DMS 273 (cell line): Measurements from ENCODE around the gene LY9.

ENCODE experiments used
- DNase-seq: peaks from one replicate; lab custom pipeline; 2025; ENCODE audit not compliant: unreplicated experiment; lab: John Stamatoyannopoulos, UW

LY9 gene

DNA sequence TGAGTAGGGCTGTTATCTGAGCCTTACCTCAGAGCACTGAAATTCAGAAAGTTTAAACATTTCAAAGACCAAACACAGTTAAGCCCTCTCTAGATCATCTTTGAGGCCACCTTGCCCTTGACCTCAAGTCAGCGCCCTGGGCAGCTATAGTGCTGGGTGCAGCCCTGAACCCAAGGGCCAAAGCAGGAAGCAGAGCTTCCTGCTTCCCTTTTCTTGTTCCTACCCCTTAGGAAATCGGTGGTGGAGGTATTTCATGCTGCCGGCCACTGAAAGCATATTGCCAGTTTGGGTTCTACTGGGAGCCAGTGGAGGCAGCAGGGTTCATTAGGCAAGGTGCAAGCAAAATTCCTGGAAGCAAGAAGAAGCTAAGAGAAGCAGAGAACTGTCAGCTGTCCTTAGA is 40.6 kb downstream of the LY9 start:
- DNase-seq, result no peak

DNA sequence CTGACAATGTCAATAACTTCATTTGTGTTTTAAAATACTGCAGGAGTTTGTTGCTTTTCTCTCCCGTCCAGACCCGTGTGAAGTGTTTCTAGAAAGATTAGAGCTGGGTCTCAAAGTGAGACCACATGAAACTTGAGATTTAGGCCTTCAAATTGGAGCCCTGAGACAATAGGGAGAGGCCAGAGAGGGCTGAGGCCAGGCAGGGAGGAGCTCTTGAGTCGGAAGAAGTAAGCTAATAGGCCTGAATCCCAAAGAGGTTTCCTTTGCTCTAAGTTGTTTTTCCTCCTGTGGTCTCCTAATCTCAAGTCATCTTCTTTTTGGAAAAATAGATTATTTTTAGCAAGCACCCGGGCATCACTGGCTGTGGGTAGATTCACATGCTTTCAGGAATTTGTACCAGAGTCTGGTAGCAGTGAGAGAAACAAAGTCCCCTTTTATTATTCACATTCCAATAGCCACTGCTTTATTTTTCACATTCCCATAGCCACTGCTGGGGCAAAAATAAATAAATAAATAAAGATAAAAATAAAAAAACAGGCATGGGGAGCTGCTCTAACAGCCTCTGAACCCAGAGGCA is 41.1 kb downstream of the LY9 start:
- DNase-seq, result no peak

DNA sequence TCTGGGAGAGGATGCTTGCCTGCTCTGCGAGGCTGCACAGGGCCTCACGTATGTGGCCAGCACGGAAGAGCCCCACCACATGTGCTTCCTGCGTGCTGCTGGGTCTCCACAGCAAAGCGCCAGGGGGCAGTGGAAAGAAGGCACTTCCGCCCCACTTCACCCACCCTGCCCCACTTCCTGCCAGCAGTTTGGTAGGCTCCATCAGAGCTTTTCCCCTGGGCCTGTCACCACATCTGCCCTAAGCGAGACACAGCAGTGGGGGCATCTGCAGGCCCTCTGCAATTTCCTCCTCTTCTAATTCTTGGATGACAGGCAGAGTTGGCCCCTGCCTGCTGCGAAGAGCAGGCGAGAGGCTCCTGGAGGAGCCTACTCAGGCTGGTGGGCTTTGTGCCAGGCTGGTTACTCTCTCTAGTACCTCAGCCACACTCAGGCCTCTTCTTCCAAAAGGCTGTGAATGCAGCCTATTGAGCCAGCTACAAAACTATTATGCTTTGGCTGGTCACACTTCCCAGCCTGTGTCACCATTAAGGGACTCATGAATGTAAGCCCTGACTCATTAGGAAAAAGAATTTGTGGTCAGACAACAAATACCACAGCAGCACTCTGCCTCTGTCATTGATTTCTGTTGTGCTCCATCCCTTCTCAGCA is 41.7 kb downstream of the LY9 start:
- DNase-seq, result no peak

DNA sequence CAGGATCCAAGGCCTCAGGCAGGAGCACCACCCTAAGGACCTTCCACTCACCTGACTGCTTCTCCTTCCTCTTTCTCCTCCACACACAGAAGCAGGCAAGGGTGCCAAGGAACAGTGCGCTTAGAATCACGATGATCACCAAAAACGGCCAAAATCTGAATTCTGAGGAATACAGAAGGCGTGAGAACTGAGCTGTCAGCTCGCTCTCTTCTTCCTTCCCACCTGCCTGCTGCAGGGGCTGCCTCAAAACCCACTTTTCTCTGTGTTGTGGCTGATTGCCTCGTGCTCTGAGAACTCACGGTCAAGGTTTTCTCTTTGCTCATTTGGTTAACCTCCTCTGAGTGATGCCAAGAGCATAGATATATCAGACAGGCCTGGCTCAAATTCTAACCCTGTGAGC is 42.9 kb downstream of the LY9 start:
- DNase-seq, result no peak

DNA sequence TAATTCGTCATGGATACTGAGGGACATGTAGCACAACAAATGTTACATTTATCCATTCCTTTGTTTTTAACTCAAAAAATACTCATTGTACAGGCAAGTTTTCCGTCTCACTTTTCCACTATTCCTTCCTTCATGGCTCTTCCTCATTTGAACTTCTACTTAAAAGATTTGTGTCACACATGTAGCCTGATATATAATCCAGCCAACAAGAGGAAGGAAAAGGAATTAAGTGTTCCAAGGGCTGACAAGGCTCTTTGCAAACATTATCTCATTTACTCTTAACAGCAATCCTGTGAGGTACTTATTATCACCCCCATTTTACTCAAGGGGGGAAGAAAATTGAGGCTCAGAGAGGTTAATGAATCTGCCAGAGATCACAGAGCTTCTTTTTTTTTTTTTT is 43.8 kb downstream of the LY9 start:
- DNase-seq, result no peak

DNA sequence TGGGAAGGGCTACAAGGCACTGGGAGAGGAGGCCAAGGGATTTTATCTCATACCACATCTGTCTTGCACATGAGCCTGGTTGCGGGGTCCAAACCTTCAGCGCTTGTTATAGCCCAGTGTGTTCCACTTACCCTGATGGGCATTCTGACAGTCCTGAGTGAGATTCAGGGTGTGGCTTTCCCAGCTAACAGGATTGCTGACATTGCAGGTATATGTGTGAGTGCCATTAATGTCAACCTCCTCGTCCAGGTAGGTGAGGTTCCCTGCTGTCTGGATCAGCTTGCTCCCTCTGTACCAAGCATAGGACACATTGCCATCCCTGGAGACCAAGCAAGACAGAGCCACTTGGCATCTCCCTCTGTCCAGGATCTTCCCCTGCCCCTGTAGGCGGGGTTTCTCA is 45.1 kb downstream of the LY9 start:
- DNase-seq, result no peak

DNA sequence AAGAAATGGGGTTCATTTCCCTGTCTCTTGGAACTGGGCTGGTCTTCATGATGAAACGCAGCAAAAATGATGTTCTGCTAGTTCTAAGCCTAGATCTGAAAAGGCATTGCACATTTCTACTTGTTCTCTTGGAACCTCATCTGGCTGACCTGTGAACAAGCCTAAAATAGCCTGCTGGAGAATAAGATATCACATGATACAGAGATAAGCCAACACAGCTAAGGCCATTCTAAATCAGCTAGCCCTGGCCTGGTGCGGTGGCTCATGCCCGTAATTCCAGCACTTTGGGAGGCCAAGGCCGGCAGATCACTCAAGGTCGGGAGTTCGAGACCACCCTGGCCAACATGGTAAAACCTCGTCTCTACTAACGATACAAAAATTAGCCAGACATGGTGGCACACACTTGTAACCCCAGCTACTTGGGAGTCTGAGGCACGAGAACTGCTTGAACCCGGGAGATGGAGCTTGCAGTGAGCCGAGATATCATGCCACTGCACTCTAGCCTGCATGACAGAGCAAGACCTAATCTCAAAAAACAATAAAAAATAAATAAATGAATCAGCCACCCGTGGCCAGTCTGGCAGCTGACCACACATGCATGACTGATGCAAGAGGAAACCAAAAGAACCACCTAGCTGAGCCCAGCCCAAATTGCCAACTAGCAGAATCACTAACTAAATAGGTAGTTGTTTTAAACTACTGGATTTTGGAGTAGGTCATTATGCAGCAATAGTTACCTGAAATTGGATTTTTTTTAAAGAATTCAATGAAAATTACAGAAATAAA is 48.7 kb downstream of the LY9 start:
- no peak for DNase-seq

DNA sequence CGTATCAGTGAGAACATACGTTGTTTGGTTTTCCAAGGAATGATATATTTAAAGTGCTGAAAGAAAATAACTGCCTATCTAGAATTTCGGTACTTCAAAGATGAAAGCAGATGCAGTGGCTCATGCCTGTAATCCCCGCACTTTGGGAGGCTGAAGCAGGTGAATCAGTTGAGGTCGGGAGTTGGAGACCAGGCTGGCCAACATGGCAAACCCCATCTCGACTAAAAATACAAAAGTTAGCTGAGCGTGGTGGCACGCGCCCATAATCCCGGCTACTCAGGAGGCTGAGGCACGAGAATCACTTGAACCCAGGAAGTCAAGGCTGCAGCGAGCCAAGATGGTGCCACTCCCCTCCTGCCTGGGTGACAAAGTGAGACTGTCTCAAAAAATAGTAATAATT is 50.3 kb downstream of the LY9 start:
- DNase-seq, result no peak

DNA sequence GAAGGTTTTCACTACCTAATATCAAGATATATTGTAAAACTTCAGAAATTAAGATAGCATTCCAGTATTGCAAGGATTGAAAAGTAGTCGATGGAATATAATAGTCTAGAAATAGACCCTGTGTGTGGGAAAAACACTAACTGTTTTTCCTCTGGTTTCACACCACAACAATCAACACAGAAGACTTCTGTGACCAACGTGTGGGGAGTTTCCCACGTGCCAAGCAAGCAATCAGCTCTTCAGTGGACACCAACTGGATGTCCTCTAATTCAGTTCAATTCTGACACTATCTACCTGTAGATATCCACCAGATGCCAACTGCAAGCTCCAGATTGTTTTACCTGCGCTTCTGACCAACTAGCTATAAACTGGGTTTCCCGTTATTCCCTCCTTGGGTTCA is 54.6 kb downstream of the LY9 start:
- DNase-seq, result no peak

DNA sequence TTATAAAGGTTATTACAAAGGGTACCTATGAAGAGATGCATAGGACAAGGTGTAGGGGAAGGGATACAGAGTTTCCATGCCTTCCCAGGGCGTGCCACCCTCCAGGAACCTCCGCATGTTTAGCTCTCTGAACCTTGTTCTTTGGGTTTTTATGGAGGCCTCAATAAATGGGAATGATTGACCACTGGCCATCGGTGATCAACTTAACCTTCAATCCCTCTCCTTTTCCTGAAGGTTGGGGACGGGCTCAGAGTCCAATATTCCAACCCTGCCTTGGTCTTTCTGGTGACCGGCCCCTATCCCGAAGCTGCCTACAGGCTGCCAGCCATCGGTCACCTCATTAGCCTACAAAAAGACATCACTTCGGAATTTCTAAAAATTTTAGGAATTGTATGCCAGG is 55.0 kb downstream of the LY9 start:
- DNase-seq, result no peak

DNA sequence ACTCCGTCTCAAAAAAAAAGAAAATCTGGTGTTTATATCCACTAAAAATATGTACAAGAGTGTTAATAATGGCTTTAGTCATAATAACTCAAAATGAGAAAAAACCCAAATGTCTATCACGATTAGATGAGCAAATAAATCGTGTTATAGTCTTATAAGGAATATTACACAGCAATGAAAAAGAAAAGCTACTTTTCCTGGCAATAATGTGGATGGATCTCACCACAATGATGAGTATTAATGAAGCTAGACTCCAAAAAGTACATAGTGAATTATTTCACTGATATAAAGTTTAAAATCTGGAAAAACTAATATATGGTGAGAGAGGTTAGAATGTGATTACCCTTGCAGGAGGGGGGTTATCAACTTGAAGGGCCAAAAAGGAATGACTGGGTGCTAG is 57.0 kb downstream of the LY9 start:
- no peak for DNase-seq

DNA sequence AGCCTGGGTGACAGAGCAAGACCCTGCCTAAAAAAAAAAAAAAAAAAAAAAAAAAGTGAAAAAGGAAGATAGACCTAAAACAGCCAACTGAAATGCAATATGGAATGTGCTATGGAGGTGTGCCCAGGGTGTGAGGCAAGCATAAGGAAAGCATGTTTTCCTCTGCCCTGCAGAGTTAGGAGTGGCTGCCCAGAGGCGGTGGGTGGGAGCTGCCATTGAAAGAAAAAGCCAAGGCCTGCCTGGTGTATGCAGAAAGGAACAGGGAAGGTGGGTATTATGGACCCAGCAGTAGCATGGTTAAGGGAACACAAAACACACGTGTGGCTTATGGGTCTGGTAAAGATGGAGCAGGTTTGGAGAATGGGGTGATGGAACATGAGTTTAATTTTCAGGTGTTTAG is 57.8 kb downstream of the LY9 start:
- no peak for DNase-seq

DNA sequence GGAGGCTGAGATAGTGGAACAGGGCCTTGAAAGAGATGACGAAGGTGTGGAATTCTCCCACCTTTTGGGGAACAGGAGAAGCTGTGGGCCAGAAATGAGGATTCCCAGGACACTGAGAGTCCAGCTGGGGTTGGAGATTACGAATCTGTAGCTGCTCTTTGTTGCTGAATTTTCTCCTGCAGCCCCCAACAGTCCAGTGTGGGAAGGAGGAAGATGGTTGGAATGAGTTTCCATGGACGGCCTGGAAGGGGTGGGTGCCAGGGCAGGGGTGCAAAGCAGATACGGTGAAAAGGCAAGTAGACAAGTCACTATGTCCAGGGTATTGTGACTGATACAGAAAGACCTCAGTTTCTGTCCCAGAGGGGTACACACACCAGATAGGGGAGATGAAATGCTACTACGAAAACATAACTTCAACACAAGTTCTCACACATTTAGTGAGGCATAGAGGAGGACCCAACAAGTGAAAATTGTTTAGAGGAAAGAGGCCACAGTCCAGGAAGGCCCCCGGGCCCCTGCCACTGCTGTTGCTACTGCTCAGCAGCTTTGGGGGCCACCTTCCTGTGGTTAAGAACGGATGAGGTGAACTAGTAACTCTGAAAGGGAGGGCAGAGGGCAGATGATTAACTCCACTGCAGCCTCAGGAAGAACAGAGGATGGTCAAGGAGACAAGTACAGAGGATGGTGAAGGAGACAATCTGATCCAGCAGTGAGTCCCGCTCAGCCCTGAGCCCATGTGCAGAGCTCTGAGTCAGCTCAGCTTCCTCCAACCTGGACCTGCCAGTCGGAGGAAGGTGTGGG is 59.4 kb downstream of the LY9 start:
- no peak for DNase-seq

DNA sequence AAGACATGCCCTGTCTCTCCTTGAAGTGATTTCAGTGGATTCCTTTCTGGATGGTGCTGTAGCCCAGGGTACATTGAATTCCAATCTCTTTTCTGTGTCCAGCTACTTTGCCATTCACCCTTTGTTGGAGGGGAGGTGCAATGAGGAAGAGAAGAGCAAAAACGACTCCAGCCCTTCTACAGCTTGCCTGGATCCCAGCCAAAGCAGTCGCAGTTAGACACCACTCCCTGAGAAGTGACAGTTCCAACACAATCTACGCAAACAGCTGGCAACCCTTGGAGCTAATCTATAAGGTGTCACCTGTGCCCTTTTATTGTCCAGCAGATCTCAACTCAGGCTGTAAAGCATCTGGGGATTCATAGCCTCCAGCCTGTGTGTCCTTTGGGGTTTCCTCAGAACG is 62.1 kb downstream of the LY9 start:
- no peak for DNase-seq

DNA sequence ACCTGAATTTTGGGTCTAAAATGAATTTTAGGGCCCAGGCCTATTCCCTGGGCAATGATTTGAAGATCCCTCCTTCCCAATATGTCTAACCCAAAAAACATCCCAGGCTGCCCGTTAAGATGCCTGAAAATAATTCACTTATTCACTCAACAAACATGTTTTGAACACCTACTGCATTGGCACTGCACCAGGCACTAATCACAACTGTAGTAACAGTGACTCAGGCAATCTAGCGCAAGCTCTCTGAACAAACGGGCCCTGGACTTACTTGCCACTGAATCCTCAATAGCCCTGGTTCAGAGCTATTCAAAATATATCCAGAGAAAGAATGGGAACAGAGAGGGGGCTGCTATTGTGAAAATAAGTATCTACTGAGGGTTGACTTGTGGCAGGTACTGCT is 62.5 kb downstream of the LY9 start:
- DNase-seq, result no peak

DNA sequence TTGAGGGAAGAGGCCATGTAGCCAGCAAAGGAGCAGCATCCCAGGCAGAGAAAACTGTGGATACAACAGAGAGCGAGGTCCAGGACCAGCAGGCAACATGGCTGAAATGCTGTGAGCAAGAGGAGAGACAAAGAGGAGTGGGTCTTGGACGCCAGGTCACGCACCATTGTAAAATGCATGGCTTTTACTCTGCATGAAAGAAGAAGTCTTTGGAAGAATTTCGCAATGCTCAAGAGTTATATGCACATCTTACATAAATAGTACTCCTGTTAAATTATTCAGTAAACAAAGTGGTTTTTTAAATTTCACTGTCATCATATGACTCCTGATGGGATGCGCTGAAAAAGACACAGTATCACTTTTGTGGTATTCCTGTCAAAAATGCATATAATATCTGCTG is 63.2 kb downstream of the LY9 start:
- no peak for DNase-seq

DNA sequence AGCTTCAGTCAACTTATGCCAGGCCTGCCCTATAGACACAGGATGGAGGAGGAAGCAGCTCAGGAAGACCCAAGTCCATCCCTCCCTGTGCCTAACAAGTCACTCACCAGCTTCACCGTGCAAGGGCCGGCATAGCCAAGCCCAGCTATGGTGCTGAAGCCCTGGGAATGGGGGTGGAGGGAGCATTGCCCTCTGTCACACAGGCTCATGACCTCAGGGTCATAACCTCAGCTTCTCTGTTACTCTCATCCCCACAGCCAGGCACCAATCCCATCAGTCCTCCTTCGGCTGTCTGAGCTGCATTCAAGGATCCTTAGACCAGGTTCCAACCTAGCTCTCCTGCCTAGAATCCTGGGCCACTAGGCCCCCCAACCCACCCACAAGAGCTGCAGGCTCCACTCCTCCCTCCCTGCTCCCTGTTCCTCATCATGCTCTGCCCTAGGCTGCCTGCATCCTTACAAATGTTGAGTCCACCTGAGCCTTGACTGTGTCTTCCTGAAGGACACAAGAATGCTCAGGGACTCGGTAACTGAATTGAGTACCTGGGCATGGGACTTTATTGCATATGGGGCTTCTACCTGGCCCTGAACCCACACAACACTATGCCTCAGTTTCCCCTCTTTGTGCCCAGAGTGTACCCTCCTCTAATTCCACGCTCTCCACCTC is 65.0 kb downstream of the LY9 start:
- DNase-seq, result no peak

DNA sequence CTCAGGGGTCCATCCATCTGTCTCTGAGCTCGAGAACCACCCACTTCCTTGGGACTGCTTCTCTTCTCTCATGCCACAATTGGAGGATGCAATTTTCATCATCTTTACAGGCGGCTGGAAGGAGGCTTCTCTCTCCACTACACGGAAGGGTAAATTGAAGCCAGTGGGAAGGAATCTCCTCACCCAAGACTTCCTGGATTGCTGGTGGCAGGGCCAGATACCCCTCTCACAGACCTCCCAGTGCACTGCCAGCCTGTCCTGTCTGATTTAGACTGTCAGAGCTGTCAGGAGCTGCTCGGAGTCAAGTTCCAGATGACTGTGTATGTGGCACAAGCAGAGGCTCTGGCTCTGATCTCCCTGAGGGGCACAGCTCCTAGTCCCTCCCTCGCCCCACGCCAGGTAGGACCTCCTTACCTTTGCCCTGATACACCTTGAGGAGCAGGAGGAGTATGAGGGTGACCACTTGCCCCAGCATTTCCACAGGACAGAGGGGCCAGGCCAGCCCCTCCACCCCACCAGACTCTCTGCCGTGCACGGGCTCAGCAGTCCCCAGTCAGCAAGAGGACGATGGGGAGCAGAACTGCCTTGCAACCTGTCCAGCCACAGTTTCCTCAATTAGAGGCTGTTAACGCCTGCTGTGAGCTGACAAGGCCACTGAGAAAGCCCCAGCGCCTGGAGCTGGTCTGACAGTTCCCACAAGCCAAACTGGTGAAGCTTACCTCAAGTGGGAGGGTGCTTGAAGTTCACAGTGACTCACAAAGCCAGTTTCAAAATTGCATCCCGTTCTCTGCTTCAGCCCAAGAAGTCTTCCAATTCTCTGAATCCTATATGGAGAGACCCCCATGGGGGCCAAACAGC is 66.5 kb downstream of the LY9 start, which contains the start of gene CD244:
CD244 (minus strand) TSS at position 685 of the 858 bp plus-strand sequence; CDS start at position 475, 210 bp downstream.
- no peak for DNase-seq

DNA sequence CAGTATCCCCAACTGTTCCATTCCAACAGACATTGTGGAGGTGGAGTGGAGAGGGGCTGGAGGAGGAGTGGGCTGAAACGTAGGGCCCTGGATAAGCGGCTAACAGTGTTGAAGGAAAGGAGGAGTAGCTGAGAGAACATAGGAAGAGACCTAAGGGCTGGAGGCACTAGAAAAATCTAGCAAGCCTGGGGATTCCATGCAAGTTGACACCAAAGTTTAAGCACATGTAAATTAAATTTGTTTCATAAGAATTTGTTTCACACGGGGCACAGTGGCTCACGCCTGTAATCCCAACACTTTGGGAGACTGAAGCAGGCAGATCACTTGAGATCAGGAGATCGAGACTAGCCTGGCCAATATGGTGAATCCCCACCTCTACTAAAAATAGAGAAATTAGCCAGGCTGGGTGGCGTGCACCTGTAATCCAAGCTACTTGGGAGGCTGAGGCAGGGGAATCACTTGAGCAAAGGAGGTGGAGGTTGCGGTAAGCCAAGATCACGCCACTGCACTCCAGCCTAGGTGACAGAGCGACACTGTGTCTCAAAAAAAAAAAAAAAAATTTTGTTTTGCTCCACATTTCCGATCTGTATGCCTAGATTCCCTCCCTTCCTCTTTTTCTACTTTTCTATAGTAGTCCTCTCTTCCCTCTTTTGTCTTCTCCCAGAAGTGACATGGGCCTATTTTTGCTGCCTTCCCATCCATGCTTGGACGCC is 67.2 kb downstream of the LY9 start:
- DNase-seq, result no peak

DNA sequence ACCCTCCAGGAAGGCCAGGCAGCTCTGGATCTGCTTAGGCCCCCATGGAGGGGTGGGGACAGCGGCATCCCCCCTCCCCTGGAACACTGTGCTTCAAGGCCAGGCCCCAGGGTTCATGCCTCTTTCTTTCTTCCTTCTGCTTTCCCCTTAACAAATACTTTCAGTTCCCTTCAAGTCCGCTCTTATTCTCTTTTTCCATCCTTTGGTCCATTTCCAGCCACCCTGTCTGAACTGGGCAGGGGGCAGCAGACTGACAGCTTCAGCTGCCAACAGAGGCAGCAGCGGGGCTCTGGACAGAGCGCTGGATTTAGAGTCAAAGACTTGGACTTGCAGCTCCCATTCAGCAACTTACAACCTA is 67.8 kb downstream of the LY9 start:
- DNase-seq, result no peak
